COR-L47 (cell line): Measurements from ENCODE around the gene SIPA1L3.
A peak's percentile ranks its signal among the peaks of the same experiment; 100 is the strongest.
"Not testable (repeated sequence)": the region's sequence is repeated elsewhere in the genome, so short reads cannot be mapped to it uniquely, and the experiment has no call there.

ENCODE experiments used
- DNase-seq: peaks from one replicate; lab custom pipeline; 2025; lab: John Stamatoyannopoulos, UW

Gene SIPA1L3

GRCh38 chr19:38211766-38212165 lies 304.8 kb downstream of the SIPA1L3 start:
- no peak for DNase-seq

- DNase-seq = no peak
Observed at GRCh38 chr19:38213469-38213868, 306.5 kb downstream of the SIPA1L3 start.

DNA sequence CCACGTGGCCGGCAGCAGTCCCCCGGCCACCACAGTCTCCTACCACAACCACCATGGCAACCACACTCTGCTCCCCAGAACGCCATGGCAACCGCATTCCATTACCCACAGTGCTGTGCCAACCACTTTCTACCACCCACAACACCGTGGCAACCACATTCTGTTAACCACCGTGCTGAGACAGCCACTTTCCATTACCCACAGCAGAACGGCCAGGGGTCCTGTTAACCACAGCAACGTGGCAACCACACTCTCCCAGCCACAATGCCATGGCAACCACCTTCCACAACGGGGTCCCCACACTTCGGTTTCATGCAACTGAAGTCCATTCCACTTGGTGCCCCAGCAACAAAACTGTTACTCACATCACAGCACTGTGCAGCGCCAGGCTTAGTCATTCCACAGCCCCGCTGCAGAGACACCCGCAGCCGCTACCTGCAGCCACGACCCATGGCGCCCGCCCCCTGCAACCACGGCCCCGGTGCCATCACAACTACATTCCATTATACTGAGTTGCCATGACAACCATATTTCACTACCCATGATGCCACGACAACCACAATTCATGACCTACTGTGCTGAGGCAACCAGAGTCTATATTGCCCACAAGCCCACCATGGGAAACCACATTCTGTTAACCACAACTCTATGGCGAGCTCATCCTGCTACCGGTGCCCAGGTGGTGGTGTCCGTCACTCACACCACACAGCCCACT lies 307.1 kb downstream of the SIPA1L3 start:
- DNase-seq = no peak

- DNase-seq = no peak
Observed at GRCh38 chr19:38216785-38217641, 310.0 kb downstream of the SIPA1L3 start.

DNA sequence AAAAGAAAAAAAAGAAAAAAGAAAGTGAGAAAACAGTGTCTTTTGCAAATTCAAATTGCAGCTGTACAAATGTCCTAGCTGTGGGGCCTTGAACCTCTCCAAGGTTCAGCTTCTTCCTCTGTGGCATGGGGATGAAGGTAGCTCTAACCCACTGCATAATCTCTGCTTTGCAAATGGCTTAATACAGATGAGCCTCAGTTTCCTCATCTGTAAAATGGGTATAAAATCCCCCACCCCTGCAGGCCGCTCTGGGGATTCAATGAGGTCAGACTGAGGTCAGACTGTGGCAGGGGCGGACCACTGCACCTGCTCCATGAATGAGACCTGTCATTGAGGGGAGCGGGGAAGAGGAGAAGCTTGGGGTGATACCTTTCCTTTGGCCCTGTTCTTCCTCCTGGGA lies 311.2 kb downstream of the SIPA1L3 start:
- DNase-seq = no peak

DNA sequence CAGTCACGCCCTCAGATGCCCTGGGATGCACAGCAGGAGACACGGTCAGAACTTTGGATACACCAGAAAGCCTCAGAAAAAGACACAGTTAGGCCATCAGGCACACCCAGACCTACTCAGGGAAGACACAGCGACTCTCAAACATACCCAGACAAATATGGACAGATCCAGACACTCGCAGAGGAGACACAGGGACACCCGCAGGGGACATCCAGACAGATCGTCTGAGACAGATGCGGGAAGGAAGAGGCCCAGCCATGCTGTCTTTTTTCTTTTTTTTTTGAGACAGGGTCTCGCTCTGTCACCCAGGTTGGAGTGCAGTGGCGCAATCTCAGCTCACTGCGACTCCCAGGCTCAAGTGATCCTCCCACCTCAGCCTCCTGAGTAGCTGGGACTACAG lies 312.2 kb downstream of the SIPA1L3 start:
- no peak for DNase-seq

DNA sequence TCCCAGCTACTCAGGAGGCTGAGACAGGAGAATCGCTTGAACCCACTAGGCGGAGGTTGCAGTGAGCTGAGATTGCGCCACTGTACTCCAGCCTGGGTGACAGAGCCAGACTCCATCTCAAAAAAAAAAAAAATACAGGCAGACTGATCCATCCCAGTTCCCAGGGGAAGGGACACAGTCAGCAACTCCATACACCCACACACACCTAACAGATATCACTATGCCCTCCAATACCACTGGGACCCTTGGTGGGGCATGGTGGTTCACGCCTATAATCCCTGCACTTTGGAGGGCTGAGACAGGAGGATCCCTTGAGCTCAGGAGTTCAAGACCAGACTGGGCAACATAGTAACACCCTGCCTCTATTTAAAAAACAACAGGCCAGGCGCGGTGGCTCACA lies 314.4 kb downstream of the SIPA1L3 start:
- no peak for DNase-seq

DNA sequence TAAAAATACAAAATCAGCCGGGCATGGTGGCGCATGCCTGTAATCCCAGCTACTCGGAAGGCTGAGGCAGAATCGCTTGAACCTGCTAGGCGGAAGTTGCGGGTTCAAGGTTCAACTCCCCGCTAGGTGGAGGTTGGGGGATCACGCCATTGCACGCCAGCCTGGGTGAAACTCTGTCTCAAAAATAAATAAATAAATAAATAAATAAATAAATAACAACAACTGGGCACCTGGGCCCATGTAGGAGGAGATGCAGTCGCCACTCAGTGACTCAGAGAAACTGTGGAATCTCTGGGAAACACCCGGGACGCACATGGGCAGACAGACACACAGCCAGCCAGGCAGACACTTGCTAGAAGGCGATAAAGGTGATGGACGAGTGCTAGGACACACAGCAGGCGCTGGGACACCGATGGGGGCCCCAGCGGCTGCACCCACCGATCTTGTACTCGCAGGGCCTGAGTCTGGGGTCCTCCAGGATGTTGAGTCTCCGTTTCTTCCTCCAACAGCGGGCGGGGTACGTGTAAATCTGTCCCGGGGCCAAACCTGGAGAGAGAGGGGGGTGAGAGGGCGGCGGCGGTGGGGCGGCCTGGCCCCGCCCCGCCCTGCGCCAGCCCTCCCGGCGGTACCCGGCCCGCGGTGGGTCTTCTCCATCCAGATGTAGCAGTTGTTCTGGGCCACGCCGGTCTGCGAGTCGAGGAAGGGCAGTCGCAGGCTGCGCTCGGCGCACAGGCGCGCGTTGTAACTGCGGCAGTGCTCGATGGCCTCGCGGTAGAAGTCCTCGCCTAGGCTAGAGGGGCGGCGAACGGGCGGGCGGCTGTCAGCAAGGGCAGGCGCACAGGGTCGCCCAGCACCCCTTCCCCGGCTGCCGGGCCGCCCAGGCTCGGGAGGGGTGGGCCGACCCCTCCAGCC lies 315.2 kb downstream of the SIPA1L3 start:
- no peak for DNase-seq

- DNase-seq = no peak
Observed at GRCh38 chr19:38223119-38223523, 316.1 kb downstream of the SIPA1L3 start.

- no peak for DNase-seq
Observed at GRCh38 chr19:38223617-38224013, 316.6 kb downstream of the SIPA1L3 start.

DNA sequence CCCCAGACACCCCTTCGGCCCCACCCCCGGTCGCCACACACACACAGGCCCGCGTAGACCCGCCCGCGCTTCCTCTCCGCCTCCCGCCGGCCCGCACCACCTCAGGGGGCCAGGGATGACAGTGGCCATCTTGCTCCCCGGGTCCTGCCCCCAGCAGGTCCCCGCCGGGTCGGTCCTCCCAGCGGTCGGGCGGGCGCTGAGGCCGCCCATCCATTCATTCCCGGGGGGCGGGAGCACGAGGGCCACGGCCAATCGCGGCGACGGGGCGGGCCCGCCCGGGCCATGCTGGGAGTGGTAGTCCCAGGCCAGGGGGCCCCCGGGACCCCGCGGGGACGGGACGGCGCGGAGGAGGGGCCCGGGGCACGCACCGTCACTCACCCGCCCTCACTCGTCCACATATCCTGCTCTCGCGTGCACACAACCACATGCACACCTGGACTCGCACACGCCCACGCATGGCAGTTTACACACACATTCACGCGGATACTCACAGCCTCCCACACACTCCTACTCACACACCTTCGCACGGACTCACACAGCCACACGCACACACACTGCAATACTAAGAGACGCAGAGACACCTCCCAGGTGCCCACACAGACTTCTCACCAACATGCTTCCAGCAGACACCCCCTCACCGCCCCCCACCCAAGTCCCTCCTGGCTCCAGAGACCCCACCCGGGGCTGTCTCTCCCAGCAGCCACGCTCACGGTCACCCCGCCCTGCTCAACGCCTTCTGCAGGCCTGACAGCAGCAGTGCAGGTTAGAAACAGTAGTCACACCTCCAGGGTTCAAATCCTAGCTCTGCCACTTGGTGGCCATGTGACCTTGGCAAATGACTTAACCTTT lies 317.2 kb downstream of the SIPA1L3 start, which contains the start of gene DPF1:
Gene DPF1 (minus strand): TSS at position 209 of the 849 bp plus-strand sequence. CDS start 80 bp downstream, at position 129.
- peak; percentile 80 for DNase-seq

- DNase-seq = not testable (repeated sequence)
Observed at GRCh38 chr19:38224863-38225218, 317.8 kb downstream of the SIPA1L3 start.

GRCh38 chr19:38227287-38228004 lies 320.4 kb downstream of the SIPA1L3 start:
- no peak for DNase-seq

GRCh38 chr19:38228005-38228377 lies 321.0 kb downstream of the SIPA1L3 start:
- DNase-seq = no peak

- peak; percentile 14 for DNase-seq
Observed at GRCh38 chr19:38228491-38229439, 321.8 kb downstream of the SIPA1L3 start.

GRCh38 chr19:38229585-38230073 lies 322.6 kb downstream of the SIPA1L3 start:
- peak; percentile 90 for DNase-seq

DNA sequence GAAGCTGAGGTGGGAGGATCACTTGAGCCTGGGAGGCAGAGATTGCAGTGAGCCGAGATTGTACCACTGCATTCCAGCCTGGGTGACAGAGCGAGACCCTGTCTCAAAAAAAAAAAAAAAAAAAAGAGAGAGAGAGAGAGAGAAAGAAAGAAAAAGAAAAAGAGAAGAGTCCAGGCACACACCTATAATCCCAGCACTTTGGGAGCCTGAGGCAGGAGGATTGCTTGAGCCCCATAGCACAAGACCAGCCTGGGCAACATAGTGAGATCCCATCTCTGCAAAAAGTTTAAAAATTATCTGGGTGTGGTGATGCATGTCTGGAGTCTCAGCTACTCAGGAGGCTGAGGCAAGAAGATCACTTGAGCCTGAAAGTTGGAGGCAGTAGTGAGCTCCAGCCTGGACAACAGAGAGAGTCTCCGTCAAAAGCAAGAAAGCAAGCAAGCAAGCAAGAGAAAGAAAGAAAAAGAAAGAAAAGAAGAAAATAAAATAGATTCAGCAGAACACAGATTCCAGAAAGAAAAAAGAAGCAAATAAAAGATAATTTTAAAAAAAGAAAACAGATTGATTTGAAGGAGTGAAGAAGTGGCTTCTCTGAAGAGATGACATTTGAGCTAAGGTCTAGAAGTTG lies 323.6 kb downstream of the SIPA1L3 start:
- DNase-seq = not testable (repeated sequence)

GRCh38 chr19:38231918-38232317 lies 324.9 kb downstream of the SIPA1L3 start:
- no peak for DNase-seq

DNA sequence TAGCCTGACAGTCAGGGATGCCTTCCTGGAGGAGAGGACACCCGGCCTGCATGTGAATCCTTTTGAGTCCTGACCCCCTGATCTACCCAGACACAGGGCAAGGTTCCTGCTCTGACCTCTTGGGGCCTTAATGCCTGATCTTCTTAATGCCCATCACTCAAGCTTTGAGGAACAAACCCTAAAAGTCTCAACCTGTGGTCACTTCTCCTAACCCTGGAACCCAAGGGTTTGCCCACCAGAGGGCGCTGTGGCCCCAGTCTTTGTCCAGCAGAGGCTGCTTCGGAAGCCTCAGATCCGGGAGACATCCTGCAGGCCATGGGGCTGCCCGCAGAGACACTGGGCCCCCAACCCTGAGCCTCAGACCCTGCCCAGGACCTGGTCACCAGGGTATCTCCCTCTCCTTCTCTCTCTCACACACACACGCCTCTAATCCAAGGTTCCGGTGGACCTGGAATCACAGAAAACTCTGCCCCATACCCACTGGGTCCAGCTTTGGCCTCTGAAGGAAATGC lies 326.8 kb downstream of the SIPA1L3 start:
- peak; percentile 61 for DNase-seq
